ENCODE data around the gene ACKR3. TPM values are rescaled to one million over a fixed set of nuclear protein-coding genes. Genes with fewer than 3 reads are reported as not detected.

Gene ACKR3
- total RNA-seq, 1 donor from 2014 or later = 23.3 TPM

- Mint-ChIP-seq H3K4me1 (ENCODE audit: low read depth) (no peaks in the 10 kb centered on the region), H3K27me3 (peaks cover 32% of the 10 kb centered on the region), H3K27ac (no peak overlapping the region), H3K4me3 (ENCODE audit: low read depth) (no peak overlapping the region), H3K36me3 (ENCODE audit: insufficient read depth) (no peaks in the 10 kb centered on the region), H3K9me3 (ENCODE audit: low read depth) (peaks cover 3% of the 10 kb centered on the region)
- TF ChIP-seq, protein P1, sequence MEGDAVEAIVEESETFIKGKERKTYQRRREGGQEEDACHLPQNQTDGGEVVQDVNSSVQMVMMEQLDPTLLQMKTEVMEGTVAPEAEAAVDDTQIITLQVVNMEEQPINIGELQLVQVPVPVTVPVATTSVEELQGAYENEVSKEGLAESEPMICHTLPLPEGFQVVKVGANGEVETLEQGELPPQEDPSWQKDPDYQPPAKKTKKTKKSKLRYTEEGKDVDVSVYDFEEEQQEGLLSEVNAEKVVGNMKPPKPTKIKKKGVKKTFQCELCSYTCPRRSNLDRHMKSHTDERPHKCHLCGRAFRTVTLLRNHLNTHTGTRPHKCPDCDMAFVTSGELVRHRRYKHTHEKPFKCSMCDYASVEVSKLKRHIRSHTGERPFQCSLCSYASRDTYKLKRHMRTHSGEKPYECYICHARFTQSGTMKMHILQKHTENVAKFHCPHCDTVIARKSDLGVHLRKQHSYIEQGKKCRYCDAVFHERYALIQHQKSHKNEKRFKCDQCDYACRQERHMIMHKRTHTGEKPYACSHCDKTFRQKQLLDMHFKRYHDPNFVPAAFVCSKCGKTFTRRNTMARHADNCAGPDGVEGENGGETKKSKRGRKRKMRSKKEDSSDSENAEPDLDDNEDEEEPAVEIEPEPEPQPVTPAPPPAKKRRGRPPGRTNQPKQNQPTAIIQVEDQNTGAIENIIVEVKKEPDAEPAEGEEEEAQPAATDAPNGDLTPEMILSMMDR (IDR thresholded peaks at IDR 0.05; ENCODE audit: unreplicated experiment) = no peak
- no peak for DNase-seq (ENCODE audit: low spot score, unreplicated experiment)
These were observed 25.3 kb upstream of the ACKR3 start for GRCh38 chr2:236544362-236544761.

DNA sequence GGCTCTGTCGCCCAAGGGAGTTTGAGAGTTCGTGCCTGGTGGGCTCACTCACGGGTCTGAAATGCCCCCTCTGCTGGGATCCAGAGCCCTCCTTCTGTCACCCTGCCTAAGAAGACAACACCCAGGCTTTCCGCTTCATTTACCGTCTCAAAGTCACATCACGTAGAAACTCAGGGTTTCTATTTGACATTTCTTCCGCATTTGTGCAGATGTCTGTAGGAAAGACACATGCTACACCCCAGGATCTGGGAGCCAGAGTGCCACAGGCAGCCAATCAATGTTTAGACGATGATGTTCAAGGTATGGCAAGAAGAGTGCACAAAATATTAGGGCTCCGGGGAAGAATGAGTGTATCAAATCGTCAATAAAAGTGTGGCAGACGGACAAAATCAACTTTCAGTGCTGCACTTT lies 24.4 kb upstream of the ACKR3 start:
- Mint-ChIP-seq H3K27ac (no peak overlapping the region), H3K4me3 (ENCODE audit: low read depth) (no peak overlapping the region), H3K9me3 (ENCODE audit: low read depth) (peaks cover 3% of the 10 kb centered on the region), H3K4me1 (ENCODE audit: low read depth) (no peaks in the 10 kb centered on the region), H3K36me3 (ENCODE audit: insufficient read depth) (no peaks in the 10 kb centered on the region), H3K27me3 (peaks cover 30% of the 10 kb centered on the region)
- DNase-seq (ENCODE audit: low spot score, unreplicated experiment) = no peak
- TF ChIP-seq, protein P1 (IDR thresholded peaks at IDR 0.05; ENCODE audit: unreplicated experiment) = no peak

- Mint-ChIP-seq H3K4me3 (ENCODE audit: low read depth) (no peak overlapping the region), H3K36me3 (ENCODE audit: insufficient read depth) (no peaks in the 10 kb centered on the region), H3K27ac (no peak overlapping the region), H3K4me1 (ENCODE audit: low read depth) (no peaks in the 10 kb centered on the region), H3K9me3 (ENCODE audit: low read depth) (peaks cover 3% of the 10 kb centered on the region), H3K27me3 (peaks cover 36% of the 10 kb centered on the region)
- TF ChIP-seq, protein P1 (IDR thresholded peaks at IDR 0.05; ENCODE audit: unreplicated experiment) = no peak
- no peak for DNase-seq (ENCODE audit: low spot score, unreplicated experiment)
These were observed 23.7 kb upstream of the ACKR3 start for GRCh38 chr2:236545814-236546480.

DNA sequence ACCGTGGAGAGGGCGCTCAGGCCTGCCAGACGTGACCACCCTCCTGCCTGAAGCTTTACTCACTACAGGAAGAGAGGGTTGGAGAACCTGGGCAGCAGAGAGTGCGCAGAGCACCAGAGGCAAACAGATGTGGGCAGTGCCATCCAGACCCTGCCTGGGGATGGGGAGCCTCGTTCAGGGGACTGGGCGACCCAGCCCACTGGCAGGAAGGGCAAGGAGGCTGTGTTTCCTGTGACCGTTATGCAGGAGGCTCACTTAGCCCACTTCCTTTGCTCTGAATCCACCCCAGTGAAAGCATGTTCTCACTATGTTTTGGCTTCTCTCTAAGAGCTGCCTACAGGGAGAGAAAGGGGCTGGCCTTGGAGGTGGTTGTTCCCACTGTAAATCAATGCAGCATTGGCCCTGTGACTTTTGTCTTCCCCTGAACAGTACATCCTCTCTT lies 23.0 kb upstream of the ACKR3 start:
- H3K27ac Mint-ChIP-seq = no peak overlapping the region
- H3K9me3 Mint-ChIP-seq (ENCODE audit: low read depth) = peaks cover 3% of the 10 kb centered on the region
- no peak overlapping the region for H3K4me3 Mint-ChIP-seq (ENCODE audit: low read depth)
- H3K27me3 Mint-ChIP-seq = peaks cover 35% of the 10 kb centered on the region
- H3K36me3 Mint-ChIP-seq (ENCODE audit: insufficient read depth) = no peaks in the 10 kb centered on the region
- DNase-seq (ENCODE audit: low spot score, unreplicated experiment) = no peak
- H3K4me1 Mint-ChIP-seq (ENCODE audit: low read depth) = peaks cover 1% of the 10 kb centered on the region
- TF ChIP-seq, protein P1 (IDR thresholded peaks at IDR 0.05; ENCODE audit: unreplicated experiment) = no peak

DNA sequence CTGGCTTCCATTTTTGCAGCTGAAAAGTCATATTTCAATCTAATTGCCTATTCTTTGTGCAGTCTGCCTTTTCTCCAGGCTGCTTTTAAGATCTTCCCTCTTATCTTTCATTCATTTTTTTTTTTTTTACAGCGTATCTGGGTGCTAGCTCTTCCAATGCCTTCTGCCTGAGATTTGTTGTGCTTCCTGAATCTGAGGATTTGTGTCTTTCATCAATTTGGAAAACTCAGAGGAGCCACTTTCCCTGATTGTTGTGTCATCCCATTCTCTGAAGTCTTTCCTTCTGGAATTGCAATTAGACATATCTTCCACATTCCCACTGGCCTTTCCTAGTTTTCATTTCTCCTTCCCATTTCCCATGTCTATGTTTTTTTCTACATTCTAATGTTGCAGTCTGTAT lies 21.9 kb upstream of the ACKR3 start:
- peaks cover 13% of the 10 kb centered on the region for H3K4me1 Mint-ChIP-seq (ENCODE audit: low read depth)
- peaks cover 40% of the 10 kb centered on the region for H3K27me3 Mint-ChIP-seq
- TF ChIP-seq, protein P1 (IDR thresholded peaks at IDR 0.05; ENCODE audit: unreplicated experiment) = no peak
- no peak overlapping the region for H3K4me3 Mint-ChIP-seq (ENCODE audit: low read depth)
- no peak for DNase-seq (ENCODE audit: low spot score, unreplicated experiment)
- no peak overlapping the region for H3K27ac Mint-ChIP-seq
- no peaks in the 10 kb centered on the region for H3K36me3 Mint-ChIP-seq (ENCODE audit: insufficient read depth)
- H3K9me3 Mint-ChIP-seq (ENCODE audit: low read depth) = peaks cover 3% of the 10 kb centered on the region

Measured in progenitor cell of endocrine pancreas (in vitro differentiated cells).